Measurements from ENCODE around the gene PKNOX2. TPM values are rescaled to one million over a fixed set of nuclear protein-coding genes. Genes with fewer than 3 reads are reported as not detected.

Gene PKNOX2
- total and polyA plus RNA-seq, 9 of the 15 experiments (the other 6 are each of a cell fraction or from before 2014, with no cell fraction given) = not detected

- no peak for TF ChIP-seq U2AF1 (optimal IDR thresholded peaks at IDR 0.05; ENCODE audit: low read depth, low read length)
- no peak for TF ChIP-seq NCOA2 (IDR thresholded peaks at IDR 0.05; ENCODE audit: partially characterized antibody in 2 of 2)
- WGBS (ENCODE audit: insufficient coverage, low coverage, missing lambda C conversion rate) = 2% methylated on average over 11 of the region's 11 CpGs
- no peak for DNase-seq (ENCODE audit: extremely low read depth in 1 of 4, low spot score in 3 of 4)
- no TSS peak for BruUV-seq (replicated peaks)
- intact Hi-C loops (cut with micrococcal nuclease) (loop anchor here (10.0 kb wide), 1 partner anchor 47 kb away; no protein-coding TSS in a partner anchor), in situ Hi-C loops (cut with MboI) (no loop called here)
- Histone ChIP-seq H3K9me1 (ENCODE audit: control insufficient read depth, insufficient read depth, low read length) (no peaks in the 10 kb centered on the region), H3K9me3 (replicated peaks; ENCODE audit: control insufficient read depth, insufficient read depth, low read depth, low read length) (no peaks in the 10 kb centered on the region), H3K9ac (ENCODE audit: insufficient read depth in 1 of 2, low read depth in 2 of 2, low read length in 2 of 2) (no peak overlapping the region), H3K79me2 (ENCODE audit: control insufficient read depth, insufficient read depth, low read length) (no peaks in the 10 kb centered on the region), H3K36me3 (ENCODE audit: control insufficient read depth, insufficient read depth, low read length) (no peaks in the 10 kb centered on the region), H4K20me1 (replicated peaks; ENCODE audit: control insufficient read depth, insufficient read depth, low read length) (peaks cover 3% of the 10 kb centered on the region; the same call in 1 of the 2 replicates), H3K4me3 (no peak overlapping the region), H2AFZ (ENCODE audit: low read depth, low read length) (no peak overlapping the region), H3K4me1 (replicated peaks in 1 of 2; ENCODE audit: control insufficient read depth in 2 of 2, insufficient read depth in 2 of 2, low read length in 2 of 2) (peaks cover 0 to 4% of the 10 kb centered on the region in 2 experiments; a peak in 3 of 5 replicates), H3K27me3 (ENCODE audit: control insufficient read depth in 2 of 2, insufficient read depth in 2 of 2, low read length in 2 of 2) (peaks cover 55 to 88% of the 10 kb centered on the region in 2 experiments), H3K4me2 (ENCODE audit: insufficient read depth, low read length) (no peak overlapping the region), H3K27ac (ENCODE audit: extremely low read depth, low read depth, low read length) (no peak overlapping the region)
- CTCF ChIA-PET (ENCODE audit: low intra/inter-chr PET ratio) = no interaction called here
- no peak for ATAC-seq
- POLR2A ChIA-PET = interaction anchor here (0.6 to 1.1 kb wide), 2 partner anchors 25 to 37 kb away, joined by 3 to 4 read pairs; no protein-coding TSS in a partner anchor
- FAIRE-seq = no peak
Measured at GRCh38 chr11:125401746-125402145, 237.2 kb downstream of the PKNOX2 start.

DNA sequence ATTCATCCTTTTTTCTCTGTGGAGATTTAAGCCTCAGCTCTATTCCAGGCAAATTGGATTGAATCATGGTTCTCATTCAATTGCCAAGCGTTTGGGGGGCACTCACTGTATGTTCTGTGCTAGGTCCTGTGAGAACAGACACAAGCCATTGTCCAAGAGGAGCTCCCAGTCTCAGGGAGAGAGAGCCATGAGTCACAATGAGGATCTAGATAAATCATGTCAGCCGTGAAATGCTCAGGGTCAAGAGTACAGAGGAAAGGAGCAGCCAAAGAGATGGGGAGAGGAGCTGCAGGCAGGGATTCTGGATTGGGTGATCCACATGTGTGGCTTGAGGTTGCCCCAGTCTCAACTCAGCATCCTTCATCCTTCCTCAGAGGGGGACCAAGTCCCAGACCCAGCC is 237.9 kb downstream of the PKNOX2 start:
- ATAC-seq (no peak), FAIRE-seq (no peak), DNase-seq (ENCODE audit: extremely low read depth in 1 of 4, low spot score in 3 of 4) (peak in 1 of 4 experiments; percentile 12)
- ChIA-PET POLR2A (interaction anchor here (1.1 kb wide), 1 partner anchor 24 kb away, joined by 4 read pairs; no protein-coding TSS in a partner anchor), CTCF (ENCODE audit: low intra/inter-chr PET ratio) (no interaction called here)
- H4K20me1 ChIP-seq (replicated peaks; ENCODE audit: control insufficient read depth, insufficient read depth, low read length) = peaks cover 8% of the 10 kb centered on the region; the same call in 1 of the 2 replicates
- H3K27me3 ChIP-seq (ENCODE audit: control insufficient read depth in 2 of 2, insufficient read depth in 2 of 2, low read length in 2 of 2) = peaks cover 57 to 83% of the 10 kb centered on the region in 2 experiments
- WGBS (ENCODE audit: insufficient coverage, low coverage, missing lambda C conversion rate) = 0% methylated on average over 2 of the region's 2 CpGs
- no peak overlapping the region for H3K27ac ChIP-seq (ENCODE audit: extremely low read depth, low read depth, low read length)
- H3K36me3 ChIP-seq (ENCODE audit: control insufficient read depth, insufficient read depth, low read length) = no peaks in the 10 kb centered on the region
- no peak overlapping the region for H2AFZ ChIP-seq (ENCODE audit: low read depth, low read length)
- in situ Hi-C loops (cut with MboI) (no loop called here), intact Hi-C loops (cut with micrococcal nuclease) (loop anchor here (10.0 kb wide), 1 partner anchor 48 kb away; no protein-coding TSS in a partner anchor)
- no peak overlapping the region for H3K9ac ChIP-seq (ENCODE audit: insufficient read depth in 1 of 2, low read depth in 2 of 2, low read length in 2 of 2)
- no peaks in the 10 kb centered on the region for H3K79me2 ChIP-seq (ENCODE audit: control insufficient read depth, insufficient read depth, low read length)
- no peaks in the 10 kb centered on the region for H3K9me3 ChIP-seq (replicated peaks; ENCODE audit: control insufficient read depth, insufficient read depth, low read depth, low read length)
- BruUV-seq (replicated peaks) = no TSS peak
- peaks cover 0 to 4% of the 10 kb centered on the region in 2 experiments; a peak in 3 of 5 replicates for H3K4me1 ChIP-seq (replicated peaks in 1 of 2; ENCODE audit: control insufficient read depth in 2 of 2, insufficient read depth in 2 of 2, low read length in 2 of 2)
- H3K9me1 ChIP-seq (ENCODE audit: control insufficient read depth, insufficient read depth, low read length) = no peaks in the 10 kb centered on the region
- H3K4me2 ChIP-seq (ENCODE audit: insufficient read depth, low read length) = no peak overlapping the region
- H3K4me3 ChIP-seq = no peak overlapping the region
- TF ChIP-seq RB1 (IDR thresholded peaks at IDR 0.05; ENCODE audit: low read depth) (no peak), CEBPB (tag; IDR thresholded peaks at IDR 0.05) (no peak), ZFX (CRISPR knock-in tag; IDR thresholded peaks at IDR 0.05) (no peak), ZNF668 (CRISPR knock-in tag; IDR thresholded peaks at IDR 0.05) (no peak), CC2D1A (IDR thresholded peaks at IDR 0.05) (no peak), NFE2L1 (tag; IDR thresholded peaks at IDR 0.05; ENCODE audit: borderline replicate concordance, low read depth) (no peak), ZNF445 (CRISPR knock-in tag; IDR thresholded peaks at IDR 0.05; ENCODE audit: low read depth) (no peak), FOSL1 (tag; conservative IDR thresholded peaks at IDR 0.05) (peak; percentile 71), ATF6 (CRISPR knock-in tag; IDR thresholded peaks at IDR 0.05) (no peak), MAFF (IDR thresholded peaks at IDR 0.05; ENCODE audit: low read length) (no peak)
- TF ChIP-seq, protein P1, sequence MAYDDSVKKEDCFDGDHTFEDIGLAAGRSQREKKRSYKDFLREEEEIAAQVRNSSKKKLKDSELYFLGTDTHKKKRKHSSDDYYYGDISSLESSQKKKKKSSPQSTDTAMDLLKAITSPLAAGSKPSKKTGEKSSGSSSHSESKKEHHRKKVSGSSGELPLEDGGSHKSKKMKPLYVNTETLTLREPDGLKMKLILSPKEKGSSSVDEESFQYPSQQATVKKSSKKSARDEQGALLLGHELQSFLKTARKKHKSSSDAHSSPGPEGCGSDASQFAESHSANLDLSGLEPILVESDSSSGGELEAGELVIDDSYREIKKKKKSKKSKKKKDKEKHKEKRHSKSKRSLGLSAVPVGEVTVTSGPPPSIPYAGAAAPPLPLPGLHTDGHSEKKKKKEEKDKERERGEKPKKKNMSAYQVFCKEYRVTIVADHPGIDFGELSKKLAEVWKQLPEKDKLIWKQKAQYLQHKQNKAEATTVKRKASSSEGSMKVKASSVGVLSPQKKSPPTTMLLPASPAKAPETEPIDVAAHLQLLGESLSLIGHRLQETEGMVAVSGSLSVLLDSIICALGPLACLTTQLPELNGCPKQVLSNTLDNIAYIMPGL (CRISPR knock-in tag; IDR thresholded peaks at IDR 0.05) = no peak
